AG10803 (cell line): ENCODE results near the gene COG3.
A peak's percentile ranks its signal among the peaks of the same experiment; 100 is the strongest.

ENCODE experiments used
- DNase-seq: peaks from one replicate; pipeline ENCODE4 v3.0.0; 2010; ENCODE audit warnings: low read depth
- H3K4me3 ChIP-seq: 2 replicates; pipeline ENCODE4 v1.5.1; 2011; ENCODE audit warnings: mild to moderate bottlenecking, low read length, control low read depth
- CTCF ChIP-seq: conservative IDR thresholded peaks from 2 replicates; pipeline ENCODE4 v1.5.1; 2011; ENCODE audit warnings: mild to moderate bottlenecking, low read length, control low read depth, inconsistent platforms

Gene COG3

GRCh38 chr13:45439781-45440462 lies 24.8 kb upstream of the COG3 start:
- no peak overlapping the region for H3K4me3 ChIP-seq
- no peak for DNase-seq
- no peak for TF ChIP-seq CTCF

DNA sequence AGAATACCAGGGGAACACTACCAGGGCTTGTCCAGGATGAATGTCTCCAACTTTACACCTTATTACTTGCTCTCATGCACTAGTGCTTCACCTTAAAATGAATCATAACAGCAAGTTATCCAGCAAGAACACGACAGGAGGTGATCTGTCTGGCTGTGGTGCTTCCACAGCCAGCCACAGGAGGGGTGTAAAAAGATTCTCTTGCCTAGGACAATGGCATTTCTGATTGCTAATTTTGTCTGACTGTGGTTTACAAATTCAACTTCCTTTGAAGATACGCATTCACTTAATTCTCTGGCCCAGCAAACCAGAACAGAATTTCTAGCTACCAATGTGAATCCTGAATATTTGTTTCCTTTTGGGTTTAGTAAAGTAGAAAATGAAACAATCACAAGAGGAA lies 23.1 kb upstream of the COG3 start:
- peak; percentile 33 for DNase-seq
- H3K4me3 ChIP-seq: no peak overlapping the region
- peak; percentile 43 for TF ChIP-seq CTCF

DNA sequence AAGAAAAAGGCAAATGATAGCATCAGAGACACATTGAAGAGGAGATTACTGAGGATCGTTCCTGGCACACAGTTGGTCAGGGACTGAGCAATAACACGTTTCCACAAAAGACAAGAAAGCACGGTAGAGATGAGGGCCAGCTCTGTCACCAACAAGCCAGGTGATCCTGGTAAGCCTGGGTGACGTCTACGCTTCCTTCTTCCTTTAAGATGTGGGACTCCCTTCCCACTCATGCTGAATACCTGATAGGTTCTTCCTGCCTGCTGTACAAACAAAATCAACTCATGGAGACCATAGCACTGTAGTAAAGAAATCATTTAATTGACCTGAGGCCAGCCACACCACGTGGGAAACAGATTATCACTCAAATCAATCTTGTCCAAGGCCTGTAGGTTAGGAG lies 19.7 kb upstream of the COG3 start:
- no peak for DNase-seq
- no peak for TF ChIP-seq CTCF
- H3K4me3 ChIP-seq: no peak overlapping the region

DNA sequence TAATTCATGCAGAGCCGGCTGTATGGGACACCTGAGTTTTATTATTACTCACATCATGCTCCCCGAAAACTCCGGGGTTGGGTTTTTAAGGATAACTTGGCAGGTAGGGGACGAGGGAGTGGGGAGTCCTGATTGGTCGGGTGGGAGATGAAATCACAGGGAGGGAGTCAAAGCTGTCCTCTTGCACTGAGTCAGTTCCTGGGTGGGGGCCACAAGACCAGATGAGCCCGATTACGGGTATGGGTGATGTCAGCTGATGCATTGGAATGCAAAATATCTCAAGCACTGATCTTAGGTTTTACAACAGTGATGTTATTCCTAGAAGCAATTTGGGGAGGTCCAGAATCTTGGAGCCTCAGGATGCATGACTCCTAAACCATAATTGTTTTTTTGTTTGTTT lies 18.6 kb upstream of the COG3 start:
- H3K4me3 ChIP-seq: no peak overlapping the region
- peak; percentile 75 for DNase-seq
- no peak for TF ChIP-seq CTCF

GRCh38 chr13:45447050-45447661 lies 17.6 kb upstream of the COG3 start:
- no peak for DNase-seq
- no peak for TF ChIP-seq CTCF

DNA sequence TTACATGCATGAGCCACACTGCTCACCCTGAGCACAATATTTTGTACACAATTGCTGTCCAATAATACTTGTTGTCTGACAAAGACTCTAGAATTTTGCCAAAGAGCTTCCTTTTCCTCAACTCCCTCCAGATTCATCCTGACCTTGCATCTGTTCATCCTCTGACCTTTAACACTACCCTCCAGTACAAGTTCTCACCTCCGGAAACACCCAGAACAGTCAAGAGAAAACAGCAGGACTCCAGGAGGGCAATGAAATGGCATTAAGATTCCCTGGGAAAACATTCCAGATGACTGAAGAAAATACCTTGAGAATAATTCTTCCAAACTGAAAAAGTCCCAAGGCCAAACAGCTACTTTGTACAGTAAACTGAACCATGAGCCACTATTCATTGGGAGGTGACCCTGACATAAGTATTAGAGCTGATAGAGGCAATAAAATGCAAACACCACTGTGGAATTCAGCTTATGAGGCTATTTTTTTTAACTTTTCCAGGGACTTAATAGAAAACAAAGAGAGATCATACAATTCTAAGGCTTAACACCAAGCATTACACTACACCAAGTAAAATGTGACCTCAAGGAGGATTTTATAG lies 15.7 kb upstream of the COG3 start:
- TF ChIP-seq CTCF: no peak
- H3K4me3 ChIP-seq: no peak overlapping the region
- no peak for DNase-seq

More at GRCh38 chr13:45447050-45447661, 17.6 kb upstream of the COG3 start:
- H3K4me3 ChIP-seq: no peak overlapping the region

- TF ChIP-seq CTCF: no peak
- no peak for DNase-seq
- no peak overlapping the region for H3K4me3 ChIP-seq
Measured at GRCh38 chr13:45451282-45451681, 13.5 kb upstream of the COG3 start.
